Parathyroid adenoma (tissue), 2 donors: Measurements from ENCODE around the gene COL1A2.

Source experiments
- H2AFZ ChIP-seq: fragments of 300-600 bp; sonication (generic); one replicate; pipeline ENCODE4 v1.7.0; 2017; ENCODE audit warnings: antibody characterized with exemption, mild to moderate bottlenecking
- H3K27ac ChIP-seq: fragments of 300-600 bp; sonication (generic); one replicate; pipeline ENCODE4 v1.7.0; 2017
- H3K27me3 ChIP-seq: fragments of 300-600 bp; sonication (generic); one replicate; pipeline ENCODE4 v1.7.0; 2017; ENCODE audit warnings: low read length; ENCODE audit not compliant: control insufficient read depth, insufficient read depth
- H3K36me3 ChIP-seq: fragments of 300-600 bp; sonication (generic); one replicate; pipeline ENCODE4 v1.7.0; 2017; ENCODE audit warnings: low read length; ENCODE audit not compliant: control insufficient read depth, insufficient read depth
- H3K4me1 ChIP-seq: fragments of 300-600 bp; sonication (generic); one replicate; pipeline ENCODE4 v1.7.0; 2017; ENCODE audit warnings: control low read depth
- H3K4me2 ChIP-seq: fragments of 300-600 bp; sonication (generic); one replicate; pipeline ENCODE4 v1.7.0; 2017; ENCODE audit warnings: low read length
- H3K4me3 ChIP-seq: fragments of 300-600 bp; sonication (generic); one replicate; pipeline ENCODE4 v1.7.0; 2017; ENCODE audit warnings: low read depth, low read length
- H3K79me2 ChIP-seq: fragments of 300-600 bp; sonication (generic); one replicate; pipeline ENCODE4 v1.7.0; 2017; ENCODE audit warnings: control low read depth
- H3K9ac ChIP-seq: fragments of 300-600 bp; sonication (generic); one replicate; pipeline ENCODE4 v1.7.0; 2017; ENCODE audit warnings: mild to moderate bottlenecking
- H3K9me3 ChIP-seq: fragments of 300-600 bp; sonication (generic); one replicate; pipeline ENCODE4 v1.7.0; 2017; ENCODE audit warnings: low read length; ENCODE audit not compliant: control insufficient read depth
- TF ChIP-seq, protein P1 (sequence below): fragments of 300-600 bp; sonication (generic); IDR thresholded peaks from one replicate; pipeline ENCODE4 v1.7.0; 2017; ENCODE audit warnings: antibody characterized with exemption, mild to moderate bottlenecking
- donor health status: primary hyperparathyroidism.

Gene COL1A2

DNA sequence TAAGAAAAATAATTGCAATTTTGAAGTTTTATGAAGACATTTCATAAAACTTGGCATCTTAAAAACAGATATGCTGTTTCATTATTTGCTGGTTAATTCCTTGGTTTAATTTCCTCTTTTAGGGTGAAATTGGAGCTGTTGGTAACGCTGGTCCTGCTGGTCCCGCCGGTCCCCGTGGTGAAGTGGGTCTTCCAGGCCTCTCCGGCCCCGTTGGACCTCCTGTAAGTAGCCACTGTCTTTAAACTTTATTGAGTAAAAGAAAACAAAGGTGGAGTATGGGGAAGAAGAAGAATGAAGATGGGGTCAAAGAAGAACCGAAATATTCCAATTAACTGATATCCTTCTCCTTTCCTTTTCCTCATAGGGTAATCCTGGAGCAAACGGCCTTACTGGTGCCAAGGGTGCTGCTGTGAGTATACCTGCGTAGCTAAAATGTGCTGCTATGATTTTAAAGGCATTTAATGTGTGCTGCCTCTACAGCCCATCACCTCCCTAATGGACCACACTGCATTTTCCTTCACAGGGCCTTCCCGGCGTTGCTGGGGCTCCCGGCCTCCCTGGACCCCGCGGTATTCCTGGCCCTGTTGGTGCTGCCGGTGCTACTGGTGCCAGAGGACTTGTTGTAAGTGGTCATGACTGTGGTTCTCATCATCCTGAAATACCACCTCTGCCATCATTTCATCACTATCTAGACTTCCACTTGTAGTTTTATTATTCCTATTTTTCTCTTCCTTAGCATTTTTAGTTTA, 14.7 kb downstream of the COL1A2 start:
- Histone ChIP-seq H3K9ac (no peak overlapping the region), H3K27ac (no peak overlapping the region), H3K4me2 (no peak overlapping the region), H3K9me3 (no peaks in the 10 kb centered on the region), H3K27me3 (no peaks in the 10 kb centered on the region), H3K4me1 (no peaks in the 10 kb centered on the region), H3K4me3 (no peak overlapping the region), H2AFZ (no peak overlapping the region), H3K36me3 (no peaks in the 10 kb centered on the region), H3K79me2 (no peaks in the 10 kb centered on the region)
- TF ChIP-seq, protein P1, sequence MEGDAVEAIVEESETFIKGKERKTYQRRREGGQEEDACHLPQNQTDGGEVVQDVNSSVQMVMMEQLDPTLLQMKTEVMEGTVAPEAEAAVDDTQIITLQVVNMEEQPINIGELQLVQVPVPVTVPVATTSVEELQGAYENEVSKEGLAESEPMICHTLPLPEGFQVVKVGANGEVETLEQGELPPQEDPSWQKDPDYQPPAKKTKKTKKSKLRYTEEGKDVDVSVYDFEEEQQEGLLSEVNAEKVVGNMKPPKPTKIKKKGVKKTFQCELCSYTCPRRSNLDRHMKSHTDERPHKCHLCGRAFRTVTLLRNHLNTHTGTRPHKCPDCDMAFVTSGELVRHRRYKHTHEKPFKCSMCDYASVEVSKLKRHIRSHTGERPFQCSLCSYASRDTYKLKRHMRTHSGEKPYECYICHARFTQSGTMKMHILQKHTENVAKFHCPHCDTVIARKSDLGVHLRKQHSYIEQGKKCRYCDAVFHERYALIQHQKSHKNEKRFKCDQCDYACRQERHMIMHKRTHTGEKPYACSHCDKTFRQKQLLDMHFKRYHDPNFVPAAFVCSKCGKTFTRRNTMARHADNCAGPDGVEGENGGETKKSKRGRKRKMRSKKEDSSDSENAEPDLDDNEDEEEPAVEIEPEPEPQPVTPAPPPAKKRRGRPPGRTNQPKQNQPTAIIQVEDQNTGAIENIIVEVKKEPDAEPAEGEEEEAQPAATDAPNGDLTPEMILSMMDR, result no peak

DNA sequence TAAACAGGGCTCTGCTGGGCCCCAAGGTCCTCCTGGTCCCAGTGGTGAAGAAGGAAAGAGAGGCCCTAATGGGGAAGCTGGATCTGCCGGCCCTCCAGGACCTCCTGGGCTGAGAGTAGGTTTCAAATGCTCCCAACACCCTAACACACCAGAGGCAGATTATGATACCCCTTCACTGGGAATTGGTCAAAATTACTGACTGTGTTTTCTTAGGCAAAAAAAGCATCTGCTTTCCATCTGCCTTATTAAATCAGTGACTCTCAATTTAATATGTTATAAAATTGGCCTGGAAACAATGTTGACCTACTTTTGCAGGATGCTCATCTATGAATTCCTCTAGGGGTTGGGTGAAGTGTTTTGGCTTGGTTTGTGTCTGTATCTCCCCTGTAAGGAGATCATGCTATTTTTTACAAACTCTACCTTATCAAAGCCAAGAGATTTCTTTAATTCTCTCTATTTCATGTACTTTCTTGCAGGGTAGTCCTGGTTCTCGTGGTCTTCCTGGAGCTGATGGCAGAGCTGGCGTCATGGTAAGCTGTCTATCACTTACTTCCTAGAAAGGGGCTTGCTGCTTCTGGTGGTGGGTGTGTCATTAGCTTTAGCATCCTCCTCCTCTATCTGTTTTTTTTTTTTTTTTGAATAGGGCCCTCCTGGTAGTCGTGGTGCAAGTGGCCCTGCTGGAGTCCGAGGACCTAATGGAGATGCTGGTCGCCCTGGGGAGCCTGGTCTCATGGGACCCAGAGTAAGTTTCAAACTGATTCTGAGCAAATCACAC, 15.9 kb downstream of the COL1A2 start:
- Histone ChIP-seq H3K36me3 (no peaks in the 10 kb centered on the region), H2AFZ (no peak overlapping the region), H3K4me1 (no peaks in the 10 kb centered on the region), H3K9me3 (no peaks in the 10 kb centered on the region), H3K9ac (no peak overlapping the region), H3K4me3 (no peak overlapping the region), H3K27me3 (no peaks in the 10 kb centered on the region), H3K4me2 (no peak overlapping the region), H3K27ac (no peak overlapping the region), H3K79me2 (no peaks in the 10 kb centered on the region)
- TF ChIP-seq, protein P1, result no peak

DNA sequence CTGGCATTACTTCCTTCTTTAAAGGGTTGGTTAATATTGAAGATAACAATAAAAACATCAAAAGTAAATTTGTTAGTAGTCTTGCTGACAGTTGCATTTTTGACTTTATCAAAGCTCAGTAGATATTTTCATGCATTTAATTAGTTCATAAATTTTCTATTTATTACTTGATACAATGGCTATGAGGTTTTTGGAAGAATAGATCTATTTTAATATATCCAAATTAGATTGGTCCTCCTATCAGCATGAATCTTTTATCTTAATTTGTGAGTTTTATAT, 16.4 kb downstream of the COL1A2 start:
- no peaks in the 10 kb centered on the region for H3K27me3 ChIP-seq
- H2AFZ ChIP-seq, result no peak overlapping the region
- no peak overlapping the region for H3K27ac ChIP-seq
- no peak overlapping the region for H3K4me2 ChIP-seq
- H3K4me1 ChIP-seq, result no peaks in the 10 kb centered on the region
- H3K79me2 ChIP-seq, result no peaks in the 10 kb centered on the region
- no peaks in the 10 kb centered on the region for H3K9me3 ChIP-seq
- H3K4me3 ChIP-seq, result no peak overlapping the region
- TF ChIP-seq, protein P1, result no peak
- H3K36me3 ChIP-seq, result no peaks in the 10 kb centered on the region
- H3K9ac ChIP-seq, result no peak overlapping the region

DNA sequence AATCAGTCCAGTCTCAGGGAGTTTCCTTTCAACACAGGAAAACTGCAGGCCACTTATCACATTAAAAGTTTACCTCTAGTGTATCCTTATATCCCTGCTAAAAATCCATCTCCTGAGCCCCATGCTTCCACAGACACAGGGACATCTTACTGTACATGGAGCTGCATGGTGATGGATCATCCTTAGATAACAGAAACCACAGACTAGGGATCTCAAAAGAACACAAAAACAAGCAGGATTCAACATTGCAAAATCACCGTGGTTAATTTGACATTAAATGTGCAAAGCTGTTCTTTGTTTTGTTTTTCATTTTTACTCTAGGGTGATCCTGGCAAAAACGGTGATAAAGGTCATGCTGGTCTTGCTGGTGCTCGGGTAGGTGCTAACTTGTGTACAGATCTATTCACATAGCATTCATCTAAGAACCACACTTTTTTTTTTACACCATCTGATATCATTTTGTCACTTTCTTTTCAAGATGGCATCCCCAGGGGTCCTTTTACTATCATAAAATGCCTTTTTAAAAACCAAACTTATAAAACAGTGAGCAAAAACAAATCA, 18.1 kb downstream of the COL1A2 start:
- Histone ChIP-seq H3K36me3 (no peaks in the 10 kb centered on the region), H2AFZ (peak overlapping the region; percentile 7), H3K4me1 (no peaks in the 10 kb centered on the region), H3K4me3 (no peak overlapping the region), H3K9me3 (no peaks in the 10 kb centered on the region), H3K27ac (no peak overlapping the region), H3K9ac (no peak overlapping the region), H3K4me2 (no peak overlapping the region), H3K27me3 (no peaks in the 10 kb centered on the region), H3K79me2 (no peaks in the 10 kb centered on the region)
- TF ChIP-seq, protein P1, result no peak
